ENCODE measurements around the gene P2RY2. TPM values are rescaled to one million over a fixed set of nuclear protein-coding genes. Genes with fewer than 3 reads are reported as not detected.

P2RY2 gene
- total and polyA plus RNA-seq, 2 of the 8 experiments (the other 6 are each of a cell fraction or from before 2014, with no cell fraction given), result 1.0 to 1.5 TPM

DNA sequence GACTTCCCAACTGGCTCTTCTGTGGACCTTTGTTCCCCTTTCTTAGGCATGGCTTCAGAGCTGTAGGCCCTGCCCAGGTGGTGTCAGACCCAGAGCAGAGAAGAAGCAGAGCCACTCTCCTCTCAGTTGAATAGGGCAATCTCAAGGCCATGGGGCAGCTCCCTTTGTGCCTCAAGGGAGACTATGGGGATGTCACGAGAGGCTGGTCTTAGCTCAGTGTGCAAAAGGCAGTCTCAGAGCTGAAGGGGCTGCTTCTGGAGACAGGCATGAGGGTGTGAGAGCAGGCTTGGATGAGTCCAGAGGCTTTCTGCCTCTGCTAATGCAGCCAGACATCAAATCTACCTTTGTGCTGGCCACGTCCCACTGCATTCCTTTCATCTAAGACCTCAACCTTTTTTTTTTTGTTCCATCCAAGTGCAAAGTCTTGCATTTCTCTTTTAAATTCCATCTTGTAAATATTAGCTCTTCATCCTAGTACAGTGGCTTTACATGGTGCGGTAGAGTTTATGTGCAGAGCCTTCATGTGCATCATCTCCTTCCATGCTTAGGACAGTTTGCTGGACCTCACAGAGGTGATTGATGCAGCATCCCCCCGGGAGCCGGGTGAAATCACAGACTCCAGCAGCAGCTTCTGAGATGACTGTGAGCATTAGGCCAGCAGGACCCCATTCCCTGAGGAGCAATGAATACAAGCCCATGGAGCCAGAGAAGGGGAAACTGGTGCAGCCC, 41.8 kb upstream of the P2RY2 start:
- Histone ChIP-seq H3K4me2 (ENCODE audit: insufficient read depth in 1 of 2, low read depth in 2 of 2, low read length in 2 of 2) (no peak overlapping the region), H3K18ac (ENCODE audit: extremely low read depth, low read length) (no peak overlapping the region), H3K14ac (ENCODE audit: insufficient read length) (no peak overlapping the region), H3K23me2 (ENCODE audit: low read depth, low read length) (no peaks in the 10 kb centered on the region), H3K4ac (replicated peaks; ENCODE audit: insufficient read length, low read depth, low read length) (no peak overlapping the region), H4K91ac (replicated peaks; ENCODE audit: insufficient read length, low read length) (no peak overlapping the region), H4K20me1 (replicated peaks in 1 of 2; ENCODE audit: control insufficient read depth in 1 of 2, insufficient read depth in 2 of 2, low read length in 2 of 2) (no peaks in the 10 kb centered on the region), H3K36me3 (ENCODE audit: control insufficient read depth in 2 of 4, insufficient read depth in 4 of 4, low read length in 3 of 4) (no peaks in the 10 kb centered on the region), H3K9me3 (ENCODE audit: insufficient read depth in 2 of 2, low read depth in 1 of 2, low read length in 1 of 2) (no peaks in the 10 kb centered on the region), H4K8ac (ENCODE audit: extremely low read depth, insufficient read depth, low read length) (no peak overlapping the region), H3K79me2 (ENCODE audit: control insufficient read depth in 1 of 2, insufficient read depth in 2 of 2, low read length in 2 of 2) (no peaks in the 10 kb centered on the region), H2BK120ac (replicated peaks; ENCODE audit: low read depth, low read length) (no peak overlapping the region), H3K4me1 (replicated peaks in 1 of 4; ENCODE audit: control insufficient read depth in 3 of 4, insufficient read depth in 4 of 4, low read length in 3 of 4) (no peaks in the 10 kb centered on the region), H4K5ac (ENCODE audit: insufficient read length, low read depth, low read length) (no peak overlapping the region), H3K23ac (ENCODE audit: insufficient read length) (no peak overlapping the region), H2BK15ac (ENCODE audit: low read length) (no peak overlapping the region), H3K79me1 (ENCODE audit: low read depth, low read length) (no peaks in the 10 kb centered on the region), H2BK5ac (ENCODE audit: low read depth, low read length) (peak overlapping the region; percentile 32; the same call in 1 of the 2 replicates), H3K27me3 (replicated peaks in 1 of 4; ENCODE audit: control insufficient read depth in 3 of 4, extremely low read depth in 1 of 4, insufficient read depth in 3 of 4, low read length in 3 of 4) (no peaks in the 10 kb centered on the region), H2BK20ac (ENCODE audit: low read length) (no peak overlapping the region), H3K9ac (replicated peaks in 1 of 4; ENCODE audit: extremely low read depth in 1 of 4, low read depth in 3 of 4, low read length in 3 of 4) (no peak overlapping the region), H2BK12ac (ENCODE audit: low read depth, low read length) (no peak overlapping the region), H3K27ac (ENCODE audit: low read depth, low read length) (no peak overlapping the region), H3K56ac (replicated peaks; ENCODE audit: insufficient read length, low read depth, low read length) (no peak overlapping the region), H2AFZ (ENCODE audit: low read length) (no peak overlapping the region), H2AK5ac (ENCODE audit: low read depth, low read length) (no peak overlapping the region), H3K4me3 (ENCODE audit: extremely low read depth in 1 of 4, insufficient read depth in 2 of 4, low read depth in 3 of 4, low read length in 4 of 4) (no peak overlapping the region)
- WGBS, 2 experiments (ENCODE audit: extremely low coverage in 1 of 2, insufficient coverage in 1 of 2, insufficient read length in 1 of 2, insufficient replicate concordance in 2 of 2, low coverage in 1 of 2, low lambda C conversion rate in 2 of 2, missing lambda C conversion rate in 1 of 2), result 82% methylated on average over 5 of the region's 5 CpGs; no CpG with 5 or more reads in 1 of the 2 experiments
- DNase-seq (ENCODE audit: low read depth in 1 of 2, low spot score in 2 of 2) (no peak), FAIRE-seq (no peak)
- TF ChIP-seq TAF7 (optimal IDR thresholded peaks at IDR 0.05; ENCODE audit: borderline replicate concordance, low read depth, low read length) (no peak), SIX5 (IDR thresholded peaks at IDR 0.05; ENCODE audit: low read depth, low read length) (no peak), POLR2A (IDR thresholded peaks at IDR 0.05; ENCODE audit: control extremely low read depth in 1 of 2, low read depth in 2 of 2, low read length in 2 of 2) (no peak), RAD21 (IDR thresholded peaks at IDR 0.05 in 1 of 2, conservative IDR thresholded peaks at IDR 0.05 in 1 of 2; ENCODE audit: low read depth in 2 of 2, low read length in 2 of 2) (no peak), BACH1 (IDR thresholded peaks at IDR 0.05; ENCODE audit: low read length) (no peak), KDM5A (IDR thresholded peaks at IDR 0.05; ENCODE audit: low read length) (no peak), SP1 (IDR thresholded peaks at IDR 0.05; ENCODE audit: low read depth, low read length) (no peak), JUN (IDR thresholded peaks at IDR 0.05; ENCODE audit: low read depth, low read length) (no peak), HDAC2 (IDR thresholded peaks at IDR 0.05; ENCODE audit: borderline replicate concordance in 1 of 2, low read depth in 2 of 2, low read length in 2 of 2) (no peak), CBX8 (IDR thresholded peaks at IDR 0.05; ENCODE audit: borderline replicate concordance, low read depth, low read length) (no peak), RNF2 (IDR thresholded peaks at IDR 0.05; ENCODE audit: borderline replicate concordance, low read depth, low read length, missing control alignments, poor library complexity, severe bottlenecking) (no peak), BCL11A (IDR thresholded peaks at IDR 0.05; ENCODE audit: low read depth in 2 of 2, low read length in 2 of 2) (no peak)
- POLR2A ChIA-PET (ENCODE audit: partially characterized antibody), result interaction anchor here (1.6 kb wide), 1 partner anchor 342 kb away, joined by 3 read pairs; no protein-coding TSS in a partner anchor
- CTCF ChIA-PET (ENCODE audit: partially characterized antibody), result interaction anchor here (0.5 to 9.4 kb wide), 21 partner anchors 8 to 586 kb away, joined by 3 to 258 read pairs (median 5); partner anchors contain the start of gene FCHSD2
